ENCODE data around the gene MAGI2. TPM values are rescaled to one million over a fixed set of nuclear protein-coding genes. Genes with fewer than 3 reads are reported as not detected.
"Not testable (repeated sequence)": the region's sequence is repeated elsewhere in the genome, so short reads cannot be mapped to it uniquely, and the experiment has no call there.

MAGI2 gene
- total RNA-seq, 2 donors from 2014 or later, result 0.05 to 0.09 TPM

GRCh38 chr7:78528964-78529363, 924.5 kb downstream of the MAGI2 start:
- ATAC-seq (replicated peaks), result no peak
- Mint-ChIP-seq H3K4me1 (no peaks in the 10 kb centered on the region), H3K4me3 (no peak overlapping the region), H3K27me3 (no peaks in the 10 kb centered on the region), H3K9me3 (no peaks in the 10 kb centered on the region), H3K36me3 (ENCODE audit: low read depth) (no peaks in the 10 kb centered on the region), H3K27ac (no peak overlapping the region)

DNA sequence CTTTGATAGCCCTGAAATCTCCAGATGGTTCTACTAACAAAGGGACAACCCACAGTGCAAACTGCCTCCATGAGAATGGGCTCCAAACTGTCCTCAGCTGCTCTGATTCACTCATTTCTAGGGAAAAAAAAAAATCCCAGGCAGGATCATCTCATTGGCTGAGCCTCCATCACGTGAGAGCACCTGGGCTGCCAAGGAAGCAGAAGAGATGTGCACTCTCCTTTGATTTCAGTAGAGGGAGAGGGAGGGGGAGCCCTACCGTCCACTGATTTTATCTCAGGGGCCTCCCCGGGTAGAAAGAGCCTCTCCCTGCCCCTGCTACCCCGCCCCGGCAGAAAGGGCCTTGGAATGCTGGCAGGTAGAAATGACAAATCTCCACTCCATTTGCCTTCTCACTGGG, 929.5 kb downstream of the MAGI2 start:
- no peaks in the 10 kb centered on the region for H3K4me1 Mint-ChIP-seq
- H3K4me3 Mint-ChIP-seq, result no peak overlapping the region
- no peaks in the 10 kb centered on the region for H3K27me3 Mint-ChIP-seq
- ATAC-seq (replicated peaks), result no peak
- no peaks in the 10 kb centered on the region for H3K36me3 Mint-ChIP-seq (ENCODE audit: low read depth)
- H3K27ac Mint-ChIP-seq, result no peak overlapping the region
- H3K9me3 Mint-ChIP-seq, result no peaks in the 10 kb centered on the region

DNA sequence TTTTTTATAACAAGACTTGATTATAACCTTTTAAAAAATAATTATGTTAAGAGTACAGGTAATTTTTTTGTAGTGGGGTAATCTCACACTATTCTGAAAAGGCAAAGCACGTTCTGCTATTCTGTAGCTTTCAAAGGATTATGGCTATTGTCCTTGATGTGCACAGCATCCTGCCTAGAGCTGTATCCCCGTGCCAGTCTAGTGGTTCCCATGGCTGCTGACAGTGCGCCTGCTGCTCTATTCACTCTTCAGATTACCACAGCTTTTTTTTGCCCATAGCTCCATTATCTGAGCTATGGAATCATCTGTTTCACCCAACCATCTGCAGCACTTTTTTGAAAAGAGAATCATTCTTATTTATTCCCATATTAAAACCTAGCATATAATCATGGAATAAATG, 931.5 kb downstream of the MAGI2 start:
- H3K27me3 Mint-ChIP-seq, result no peaks in the 10 kb centered on the region
- H3K4me3 Mint-ChIP-seq, result no peak overlapping the region
- no peak overlapping the region for H3K27ac Mint-ChIP-seq
- ATAC-seq (replicated peaks), result no peak
- no peaks in the 10 kb centered on the region for H3K36me3 Mint-ChIP-seq (ENCODE audit: low read depth)
- no peaks in the 10 kb centered on the region for H3K4me1 Mint-ChIP-seq
- H3K9me3 Mint-ChIP-seq, result no peaks in the 10 kb centered on the region

DNA sequence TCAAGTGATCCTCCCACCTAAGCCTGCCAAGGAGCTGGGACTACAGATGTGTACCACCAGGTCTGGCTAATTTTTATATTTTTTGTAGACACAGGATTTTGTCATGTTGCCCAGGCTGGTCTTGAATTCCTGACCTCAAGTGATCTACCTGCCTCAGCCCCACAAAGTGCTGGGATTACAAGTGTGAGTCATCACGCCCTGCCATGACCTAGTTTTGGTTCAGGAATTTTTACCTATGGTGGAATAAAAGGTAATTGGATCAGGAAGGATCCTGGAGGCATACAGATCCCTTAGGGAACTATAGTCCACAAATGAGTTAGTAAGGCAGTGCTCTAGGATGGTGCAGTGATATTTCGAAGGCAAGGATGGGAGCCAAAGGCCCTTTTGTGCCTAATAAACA, 937.0 kb downstream of the MAGI2 start:
- no peaks in the 10 kb centered on the region for H3K9me3 Mint-ChIP-seq
- H3K27me3 Mint-ChIP-seq, result no peaks in the 10 kb centered on the region
- no peak overlapping the region for H3K27ac Mint-ChIP-seq
- H3K4me1 Mint-ChIP-seq, result no peaks in the 10 kb centered on the region
- no peak for ATAC-seq (replicated peaks)
- H3K4me3 Mint-ChIP-seq, result no peak overlapping the region
- no peaks in the 10 kb centered on the region for H3K36me3 Mint-ChIP-seq (ENCODE audit: low read depth)

- no peaks in the 10 kb centered on the region for H3K36me3 Mint-ChIP-seq (ENCODE audit: low read depth)
- no peaks in the 10 kb centered on the region for H3K9me3 Mint-ChIP-seq
- no peak for ATAC-seq (replicated peaks)
- no peaks in the 10 kb centered on the region for H3K27me3 Mint-ChIP-seq
- no peak overlapping the region for H3K4me3 Mint-ChIP-seq
- H3K27ac Mint-ChIP-seq, result no peak overlapping the region
- no peaks in the 10 kb centered on the region for H3K4me1 Mint-ChIP-seq
Measured at GRCh38 chr7:78514634-78515033, 938.8 kb downstream of the MAGI2 start.

DNA sequence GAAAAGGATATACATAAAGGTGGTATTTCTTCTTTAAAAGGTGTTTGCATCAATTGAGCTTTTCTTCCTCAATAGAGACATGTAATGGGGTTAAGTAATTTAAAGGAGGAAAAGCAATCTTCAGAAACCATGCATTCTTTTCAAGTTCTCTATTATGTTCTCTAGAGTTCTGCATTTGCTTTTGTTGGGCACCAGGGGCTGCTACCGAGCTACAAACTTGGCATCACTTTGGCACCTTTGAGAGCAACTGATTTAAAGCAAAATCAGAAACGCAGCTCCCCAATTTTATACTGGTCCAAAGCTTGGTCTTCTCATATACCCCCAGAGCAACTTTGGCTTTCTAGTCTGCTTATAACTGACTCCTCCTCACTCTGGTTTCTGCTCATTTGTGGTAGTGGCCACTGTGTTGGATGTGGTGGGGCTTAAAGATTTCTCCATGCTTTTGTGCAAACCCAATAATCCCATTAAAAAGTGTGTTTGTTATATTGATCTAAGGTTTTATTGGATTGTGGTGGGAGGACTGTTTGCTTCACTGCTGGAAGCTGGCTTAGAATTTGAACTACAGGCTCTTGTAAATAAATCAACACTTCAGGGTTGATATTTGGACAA, 942.8 kb downstream of the MAGI2 start:
- H3K27ac Mint-ChIP-seq, result no peak overlapping the region
- peaks cover 7% of the 10 kb centered on the region for H3K9me3 Mint-ChIP-seq
- no peak overlapping the region for H3K4me3 Mint-ChIP-seq
- H3K4me1 Mint-ChIP-seq, result no peaks in the 10 kb centered on the region
- H3K27me3 Mint-ChIP-seq, result no peaks in the 10 kb centered on the region
- H3K36me3 Mint-ChIP-seq (ENCODE audit: low read depth), result no peaks in the 10 kb centered on the region
- ATAC-seq (replicated peaks), result no peak

- not testable (repeated sequence) for H3K27ac Mint-ChIP-seq; H3K36me3 Mint-ChIP-seq (ENCODE audit: low read depth); H3K4me1 Mint-ChIP-seq; H3K4me3 Mint-ChIP-seq; H3K27me3 Mint-ChIP-seq; ATAC-seq (replicated peaks)
- H3K9me3 Mint-ChIP-seq, result peaks cover 18% of the 10 kb centered on the region
Measured at GRCh38 chr7:78503301-78503700, 950.2 kb downstream of the MAGI2 start.

- peaks cover 6% of the 10 kb centered on the region for H3K27me3 Mint-ChIP-seq
- H3K36me3 Mint-ChIP-seq (ENCODE audit: low read depth), result no peaks in the 10 kb centered on the region
- H3K27ac Mint-ChIP-seq, result no peak overlapping the region
- peaks cover 15% of the 10 kb centered on the region for H3K9me3 Mint-ChIP-seq
- no peak overlapping the region for H3K4me3 Mint-ChIP-seq
- ATAC-seq (replicated peaks), result no peak
- H3K4me1 Mint-ChIP-seq, result no peaks in the 10 kb centered on the region
Measured at GRCh38 chr7:78501064-78501463, 952.4 kb downstream of the MAGI2 start.

- Mint-ChIP-seq H3K4me3 (no peak overlapping the region), H3K9me3 (peaks cover 9% of the 10 kb centered on the region), H3K4me1 (no peaks in the 10 kb centered on the region), H3K27ac (no peak overlapping the region), H3K27me3 (peaks cover 6% of the 10 kb centered on the region), H3K36me3 (ENCODE audit: low read depth) (no peaks in the 10 kb centered on the region)
- ATAC-seq (replicated peaks), result no peak
Measured at GRCh38 chr7:78499971-78500370, 953.5 kb downstream of the MAGI2 start.

DNA sequence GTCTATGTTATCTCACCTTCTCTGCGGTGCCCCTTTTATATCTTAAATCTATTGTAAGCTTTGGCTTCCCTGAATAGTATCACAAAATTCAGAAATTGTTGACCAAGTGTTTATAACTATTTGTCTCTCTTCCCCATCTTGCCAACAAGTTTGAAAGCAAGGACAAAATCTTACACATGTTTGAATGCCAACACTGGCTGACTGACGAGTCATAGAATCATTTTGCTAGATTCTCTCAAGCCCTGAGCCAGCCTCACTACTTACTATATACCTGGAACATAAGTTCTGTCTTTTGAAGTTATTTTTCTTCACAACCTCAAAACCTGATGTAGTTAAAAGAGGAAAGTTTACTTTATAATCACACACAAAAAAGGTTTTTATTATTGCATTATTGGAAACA, 954.2 kb downstream of the MAGI2 start:
- no peaks in the 10 kb centered on the region for H3K36me3 Mint-ChIP-seq (ENCODE audit: low read depth)
- H3K9me3 Mint-ChIP-seq, result peaks cover 9% of the 10 kb centered on the region
- H3K27ac Mint-ChIP-seq, result no peak overlapping the region
- ATAC-seq (replicated peaks), result no peak
- H3K4me3 Mint-ChIP-seq, result no peak overlapping the region
- no peaks in the 10 kb centered on the region for H3K4me1 Mint-ChIP-seq
- peaks cover 5% of the 10 kb centered on the region for H3K27me3 Mint-ChIP-seq

GRCh38 chr7:78497728-78498427, 955.6 kb downstream of the MAGI2 start:
- H3K4me1 Mint-ChIP-seq, result no peaks in the 10 kb centered on the region
- H3K27ac Mint-ChIP-seq, result no peak overlapping the region
- peaks cover 3% of the 10 kb centered on the region for H3K27me3 Mint-ChIP-seq
- peaks cover 6% of the 10 kb centered on the region for H3K9me3 Mint-ChIP-seq
- no peaks in the 10 kb centered on the region for H3K36me3 Mint-ChIP-seq (ENCODE audit: low read depth)
- ATAC-seq (replicated peaks), result no peak
- H3K4me3 Mint-ChIP-seq, result no peak overlapping the region

DNA sequence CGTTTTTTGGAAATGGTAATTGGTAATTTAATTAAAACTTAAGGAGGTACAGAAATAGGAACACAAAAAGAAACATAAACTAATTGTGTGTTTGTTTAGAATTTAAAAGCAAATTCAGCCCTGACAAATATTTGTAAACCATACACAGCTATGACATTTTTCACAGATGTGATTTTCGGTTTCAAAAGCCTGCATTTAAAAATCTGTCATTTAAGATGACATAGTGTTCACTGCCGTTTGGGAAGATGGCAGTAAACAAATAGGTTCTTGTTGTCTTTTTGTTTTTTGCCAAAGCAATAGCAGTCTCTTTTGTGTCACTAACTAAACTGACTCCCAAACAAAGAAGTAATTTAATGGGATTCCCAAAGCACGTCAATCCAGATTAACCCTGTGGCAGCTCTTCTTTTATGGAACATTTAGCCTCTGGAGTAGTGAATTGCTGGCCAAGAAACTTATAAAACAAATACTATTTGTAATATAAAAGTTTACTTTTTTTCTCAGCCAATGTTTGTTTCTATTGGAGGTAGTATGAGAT, 957.3 kb downstream of the MAGI2 start:
- H3K36me3 Mint-ChIP-seq (ENCODE audit: low read depth), result no peaks in the 10 kb centered on the region
- H3K4me1 Mint-ChIP-seq, result no peaks in the 10 kb centered on the region
- no peak overlapping the region for H3K4me3 Mint-ChIP-seq
- peaks cover 3% of the 10 kb centered on the region for H3K9me3 Mint-ChIP-seq
- peaks cover 3% of the 10 kb centered on the region for H3K27me3 Mint-ChIP-seq
- no peak overlapping the region for H3K27ac Mint-ChIP-seq
- no peak for ATAC-seq (replicated peaks)

- no peaks in the 10 kb centered on the region for H3K9me3 Mint-ChIP-seq
- no peaks in the 10 kb centered on the region for H3K4me1 Mint-ChIP-seq
- no peak for ATAC-seq (replicated peaks)
- no peaks in the 10 kb centered on the region for H3K36me3 Mint-ChIP-seq (ENCODE audit: low read depth)
- no peaks in the 10 kb centered on the region for H3K27me3 Mint-ChIP-seq
- H3K4me3 Mint-ChIP-seq, result no peak overlapping the region
- H3K27ac Mint-ChIP-seq, result no peak overlapping the region
Measured at GRCh38 chr7:78493401-78493800, 960.1 kb downstream of the MAGI2 start.

DNA sequence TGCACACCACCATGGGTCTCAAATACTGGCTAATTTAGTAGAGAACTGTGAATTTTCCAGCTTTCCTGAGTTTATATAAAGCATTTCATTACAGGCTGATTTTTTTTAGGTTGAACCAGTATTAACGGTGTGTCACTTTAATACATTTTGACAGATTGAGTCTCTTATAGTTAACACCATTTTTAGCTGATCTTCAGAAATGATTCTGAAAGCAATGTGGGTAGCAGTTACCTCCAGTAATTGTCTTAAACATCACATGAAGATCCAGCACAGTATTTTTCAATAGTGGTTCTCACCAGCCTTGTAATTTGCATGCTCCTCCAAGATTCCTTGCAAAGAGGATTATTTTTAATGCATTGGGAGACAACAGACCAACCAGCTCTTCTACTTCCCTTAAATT, 961.3 kb downstream of the MAGI2 start:
- Mint-ChIP-seq H3K4me3 (no peak overlapping the region), H3K36me3 (ENCODE audit: low read depth) (no peaks in the 10 kb centered on the region), H3K27ac (no peak overlapping the region), H3K4me1 (no peaks in the 10 kb centered on the region), H3K9me3 (no peaks in the 10 kb centered on the region), H3K27me3 (no peaks in the 10 kb centered on the region)
- no peak for ATAC-seq (replicated peaks)

DNA sequence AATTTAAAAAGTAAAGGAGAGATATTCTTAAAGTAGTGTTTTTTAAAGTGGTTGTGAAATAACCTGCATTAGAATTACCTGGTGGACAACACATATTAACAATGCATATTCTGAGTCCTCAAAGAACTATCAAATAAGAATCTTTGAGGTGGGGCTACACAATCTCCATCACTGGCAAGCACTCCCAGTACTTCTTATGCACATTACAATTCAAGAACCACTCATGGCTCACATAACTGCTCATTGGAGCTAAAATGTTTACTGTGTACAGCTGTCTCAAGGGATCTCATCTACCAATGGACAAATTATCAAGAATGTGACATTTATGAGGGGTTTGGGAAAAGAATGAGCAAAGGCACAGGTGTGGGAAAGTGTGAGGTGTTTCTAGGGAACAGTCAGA, 962.9 kb downstream of the MAGI2 start:
- Mint-ChIP-seq H3K4me3 (no peak overlapping the region), H3K27me3 (no peaks in the 10 kb centered on the region), H3K9me3 (no peaks in the 10 kb centered on the region), H3K4me1 (no peaks in the 10 kb centered on the region), H3K36me3 (ENCODE audit: low read depth) (no peaks in the 10 kb centered on the region), H3K27ac (no peak overlapping the region)
- ATAC-seq (replicated peaks), result no peak

Data from activated T-helper 17 cell treated with anti-CD3 and anti-CD28 coated beads, Interleukin-2, amount 50 U/mL, for 72 hours (primary cell).